Upper lobe of left lung (tissue), 4 donors: ENCODE data around the gene ZNF652.
"Not testable (repeated sequence)": the region's sequence is repeated elsewhere in the genome, so short reads cannot be mapped to it uniquely, and the experiment has no call there.

Source experiments
- EP300 ChIP-seq, 4 donors: sonication (generic); formaldehyde crosslinking; IDR thresholded peaks; one replicate each; pipeline ENCODE4 v1.5.1; 2017; ENCODE audit warnings: antibody characterized with exemption in 4 of 4, control low read depth in 2 of 4
- POLR2A ChIP-seq, 4 donors: fragments of 450-650 bp; IDR thresholded peaks; one replicate each; pipeline ENCODE4 v1.5.1; 2016 to 2017; ENCODE audit warnings: antibody characterized with exemption in 4 of 4, mild to moderate bottlenecking in 2 of 4
- POLR2AphosphoS5 ChIP-seq, 2 donors: sonication (generic); formaldehyde crosslinking; IDR thresholded peaks; one replicate each; pipeline ENCODE4 v1.5.1; 2017; ENCODE audit warnings: antibody characterized with exemption in 2 of 2
- TF ChIP-seq, protein P1 (sequence below), 6 experiments: fragments of 450-650 bp in 4 of 6; fragments of 200-600 bp in 2 of 6; sonication (generic) in 2 of 6; IDR thresholded peaks; one replicate each; pipeline ENCODE4 v1.5.1; 2016 to 2019; ENCODE audit warnings: antibody characterized with exemption in 6 of 6

GRCh38 chr17:49389514-49390347, 27.7 kb upstream of the ZNF652 start:
- not testable (repeated sequence) for TF ChIP-seq EP300, POLR2AphosphoS5, POLR2A (IDR thresholded peaks at IDR 0.05)
- TF ChIP-seq, protein P1, sequence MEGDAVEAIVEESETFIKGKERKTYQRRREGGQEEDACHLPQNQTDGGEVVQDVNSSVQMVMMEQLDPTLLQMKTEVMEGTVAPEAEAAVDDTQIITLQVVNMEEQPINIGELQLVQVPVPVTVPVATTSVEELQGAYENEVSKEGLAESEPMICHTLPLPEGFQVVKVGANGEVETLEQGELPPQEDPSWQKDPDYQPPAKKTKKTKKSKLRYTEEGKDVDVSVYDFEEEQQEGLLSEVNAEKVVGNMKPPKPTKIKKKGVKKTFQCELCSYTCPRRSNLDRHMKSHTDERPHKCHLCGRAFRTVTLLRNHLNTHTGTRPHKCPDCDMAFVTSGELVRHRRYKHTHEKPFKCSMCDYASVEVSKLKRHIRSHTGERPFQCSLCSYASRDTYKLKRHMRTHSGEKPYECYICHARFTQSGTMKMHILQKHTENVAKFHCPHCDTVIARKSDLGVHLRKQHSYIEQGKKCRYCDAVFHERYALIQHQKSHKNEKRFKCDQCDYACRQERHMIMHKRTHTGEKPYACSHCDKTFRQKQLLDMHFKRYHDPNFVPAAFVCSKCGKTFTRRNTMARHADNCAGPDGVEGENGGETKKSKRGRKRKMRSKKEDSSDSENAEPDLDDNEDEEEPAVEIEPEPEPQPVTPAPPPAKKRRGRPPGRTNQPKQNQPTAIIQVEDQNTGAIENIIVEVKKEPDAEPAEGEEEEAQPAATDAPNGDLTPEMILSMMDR (IDR thresholded peaks at IDR 0.05) = not testable (repeated sequence)
